Measurements from ENCODE around the gene RBM45.
"Not testable (repeated sequence)": the region's sequence is repeated elsewhere in the genome, so short reads cannot be mapped to it uniquely, and the experiment has no call there.

RBM45 gene, protein sequence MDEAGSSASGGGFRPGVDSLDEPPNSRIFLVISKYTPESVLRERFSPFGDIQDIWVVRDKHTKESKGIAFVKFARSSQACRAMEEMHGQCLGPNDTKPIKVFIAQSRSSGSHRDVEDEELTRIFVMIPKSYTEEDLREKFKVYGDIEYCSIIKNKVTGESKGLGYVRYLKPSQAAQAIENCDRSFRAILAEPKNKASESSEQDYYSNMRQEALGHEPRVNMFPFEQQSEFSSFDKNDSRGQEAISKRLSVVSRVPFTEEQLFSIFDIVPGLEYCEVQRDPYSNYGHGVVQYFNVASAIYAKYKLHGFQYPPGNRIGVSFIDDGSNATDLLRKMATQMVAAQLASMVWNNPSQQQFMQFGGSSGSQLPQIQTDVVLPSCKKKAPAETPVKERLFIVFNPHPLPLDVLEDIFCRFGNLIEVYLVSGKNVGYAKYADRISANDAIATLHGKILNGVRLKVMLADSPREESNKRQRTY

DNA sequence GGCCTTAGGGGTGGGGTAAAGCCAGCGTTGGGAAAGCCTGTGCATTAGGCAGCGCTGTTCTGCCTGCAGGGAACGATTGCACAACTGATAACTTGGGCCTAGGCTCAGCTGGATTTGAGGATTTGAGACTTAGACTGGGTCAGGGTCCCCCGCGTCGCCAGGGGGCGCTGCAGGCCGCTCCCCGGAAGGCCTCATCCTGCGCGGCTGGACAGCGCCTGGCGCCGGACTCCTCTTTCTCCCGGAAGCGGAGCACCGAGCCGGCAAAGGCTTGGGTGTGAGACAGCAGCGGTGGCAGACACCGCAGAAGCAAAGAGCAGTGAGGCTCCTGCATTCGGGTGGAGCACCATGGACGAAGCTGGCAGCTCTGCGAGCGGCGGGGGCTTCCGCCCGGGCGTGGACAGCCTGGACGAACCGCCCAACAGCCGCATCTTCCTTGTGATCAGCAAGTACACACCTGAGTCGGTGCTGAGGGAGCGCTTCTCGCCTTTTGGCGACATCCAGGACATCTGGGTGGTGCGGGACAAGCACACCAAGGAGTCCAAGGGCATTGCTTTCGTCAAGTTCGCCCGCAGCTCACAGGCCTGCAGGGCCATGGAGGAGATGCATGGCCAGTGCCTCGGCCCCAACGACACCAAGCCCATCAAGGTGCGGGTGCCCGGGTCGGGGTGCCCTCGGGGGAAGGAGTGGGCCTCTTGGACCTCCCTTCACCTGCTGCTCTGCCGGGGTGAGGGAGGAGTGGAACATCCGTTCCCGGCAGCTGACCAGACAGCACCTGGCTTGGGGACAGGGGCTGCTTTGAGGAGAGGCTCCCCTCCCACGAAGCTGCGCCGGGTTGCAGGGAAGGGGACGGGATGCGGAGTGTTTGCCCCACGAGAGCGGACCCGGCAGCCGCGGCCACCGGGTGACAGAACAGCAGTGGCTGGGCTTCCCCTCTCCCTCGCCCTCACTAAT, at the start of gene RBM45:
TSS of gene RBM45 (plus strand) at position 236 of the 951 bp plus-strand sequence. CDS start at position 346, 110 bp downstream.
- DNase-seq = peak; percentile 89

DNA sequence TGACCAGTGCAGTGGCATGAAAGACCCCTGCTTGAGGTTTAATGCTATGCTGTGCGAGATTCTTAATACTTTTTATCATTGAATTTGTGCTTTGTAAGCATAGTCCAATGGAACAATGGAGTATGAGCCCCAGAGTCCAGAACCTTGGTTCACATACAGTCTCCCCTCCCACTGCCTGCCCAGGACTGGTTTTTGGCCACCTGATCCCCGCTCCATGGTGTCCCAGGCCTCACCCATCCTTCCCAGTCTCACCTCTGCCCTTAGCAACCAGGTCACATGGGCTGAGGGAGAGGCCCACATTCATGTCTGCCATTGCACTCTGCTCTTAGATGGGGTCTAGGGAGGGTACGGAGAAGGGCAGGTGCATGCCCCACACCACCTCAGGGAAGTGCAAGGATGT, 45.9 kb upstream of the RBM45 start:
- DNase-seq = no peak

DNA sequence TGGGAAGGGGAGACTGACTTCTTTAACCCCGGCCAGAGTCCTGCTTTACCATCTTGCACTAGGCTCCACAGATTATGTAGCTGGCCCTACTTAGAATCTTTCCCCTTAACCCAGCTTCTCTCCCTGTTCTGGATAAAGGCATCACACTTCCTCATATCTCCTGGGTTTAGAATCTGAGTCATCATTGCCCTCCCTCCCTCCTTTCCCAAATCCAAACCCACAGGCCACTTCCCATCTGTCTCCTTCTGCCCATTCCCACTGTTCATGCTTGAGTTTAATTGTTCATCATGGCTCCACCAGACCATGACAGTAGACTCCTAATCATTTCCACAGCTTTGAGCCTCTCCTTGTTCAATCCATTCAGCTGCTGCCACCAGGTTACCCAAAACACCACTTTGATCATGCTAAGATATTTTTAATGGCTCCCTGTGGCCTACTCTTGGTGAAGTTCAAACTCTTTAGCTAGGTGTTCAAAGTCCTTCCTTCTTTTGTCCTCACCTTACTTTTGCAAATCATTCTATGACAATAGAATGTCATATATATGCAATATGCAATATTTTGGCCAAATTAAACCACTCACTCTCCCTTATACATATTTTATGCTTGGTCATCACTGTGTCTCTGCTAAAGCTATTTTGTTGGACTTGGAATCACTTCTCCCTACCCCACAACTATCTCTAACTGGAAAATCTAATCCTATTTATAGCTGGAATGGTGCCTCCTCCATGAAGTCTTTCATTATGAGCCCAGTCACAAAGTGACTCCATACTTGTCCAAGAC, 45.2 kb upstream of the RBM45 start:
- DNase-seq = peak; percentile 17

DNA sequence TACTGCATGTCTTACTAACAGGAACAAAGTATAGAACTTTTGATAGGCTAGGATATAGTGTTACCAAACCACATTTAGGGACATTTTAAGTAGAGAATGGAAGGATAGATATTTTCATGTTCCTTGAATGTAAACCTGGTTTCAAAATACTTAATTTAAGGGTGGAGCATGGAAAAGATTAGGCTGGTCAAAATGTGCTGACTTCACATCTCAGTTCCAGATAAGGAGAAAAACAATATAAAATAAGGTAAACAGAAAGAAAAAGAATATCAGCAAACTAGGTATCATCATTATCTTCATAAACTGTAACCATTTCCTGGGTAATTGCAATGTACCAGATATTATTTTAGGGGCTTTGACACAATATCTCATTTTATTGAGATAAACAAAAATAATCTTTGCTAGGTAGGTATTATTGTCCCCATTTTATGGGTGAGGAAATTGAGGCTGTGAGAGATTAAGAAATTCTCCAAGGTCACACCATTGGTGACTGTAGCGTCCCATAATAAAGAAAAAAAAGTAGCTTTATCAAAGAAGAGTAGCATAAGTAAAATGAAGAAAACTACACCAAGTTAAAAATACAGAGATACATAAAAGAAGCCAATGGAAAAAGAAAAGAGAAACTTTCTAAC, 43.3 kb upstream of the RBM45 start:
- no peak for DNase-seq

DNA sequence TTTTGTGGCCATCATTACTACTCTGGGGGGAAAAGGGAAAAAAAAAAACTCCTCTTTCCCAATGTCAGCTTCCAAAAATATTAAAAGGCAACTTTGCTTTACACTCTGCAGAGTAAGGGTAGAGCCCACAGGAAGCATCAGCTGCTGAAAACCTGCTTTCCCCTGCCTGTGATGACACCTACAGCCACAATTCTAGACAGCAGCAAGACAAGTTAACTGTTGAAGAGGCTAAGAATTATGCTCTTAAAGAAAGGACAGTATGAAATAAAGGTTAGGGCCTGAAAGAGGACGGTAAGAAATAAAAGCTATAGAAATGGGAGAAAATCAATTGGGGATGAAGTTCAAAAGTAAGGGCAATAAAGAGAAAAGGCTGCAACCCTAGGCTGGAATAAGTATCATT, 42.7 kb upstream of the RBM45 start:
- DNase-seq = peak; percentile 11

DNA sequence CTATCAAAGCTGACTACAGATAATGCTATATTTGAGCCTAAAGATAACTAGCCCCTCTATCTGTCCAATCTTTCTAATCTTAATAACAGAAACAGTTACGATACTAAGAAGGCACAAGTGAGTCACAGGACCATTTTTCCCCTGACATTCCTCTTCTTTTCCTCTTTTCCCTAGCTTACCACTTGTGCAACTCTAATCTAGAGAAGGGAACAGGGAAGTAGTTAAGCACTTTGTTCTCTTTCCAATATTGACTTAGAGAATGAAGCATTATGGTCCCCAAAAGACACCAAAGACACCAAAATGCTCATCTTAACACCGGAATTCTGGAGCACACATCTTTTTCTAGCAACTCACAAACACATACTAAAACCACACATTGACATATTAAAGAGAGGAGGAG, 41.4 kb upstream of the RBM45 start:
- no peak for DNase-seq

DNA sequence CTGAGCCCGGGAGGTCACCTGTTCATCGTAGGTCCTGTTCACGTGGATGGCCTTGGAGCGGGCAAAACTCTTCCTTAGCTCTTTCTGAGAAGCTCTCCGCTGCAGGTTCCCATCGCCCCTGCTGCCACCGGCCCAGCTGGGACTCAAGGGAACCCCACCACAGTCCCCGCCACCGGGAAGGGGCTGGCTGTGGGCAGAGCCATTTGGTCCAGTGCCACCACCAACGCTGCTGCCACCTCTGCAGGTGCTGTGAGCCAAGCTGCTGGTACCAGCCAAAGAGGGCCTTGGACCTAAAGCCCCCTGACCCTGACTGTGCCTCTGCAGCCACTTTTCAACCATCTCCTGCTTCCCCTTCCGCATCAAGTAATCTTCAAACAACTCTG, 40.2 kb upstream of the RBM45 start:
- no peak for DNase-seq

DNA sequence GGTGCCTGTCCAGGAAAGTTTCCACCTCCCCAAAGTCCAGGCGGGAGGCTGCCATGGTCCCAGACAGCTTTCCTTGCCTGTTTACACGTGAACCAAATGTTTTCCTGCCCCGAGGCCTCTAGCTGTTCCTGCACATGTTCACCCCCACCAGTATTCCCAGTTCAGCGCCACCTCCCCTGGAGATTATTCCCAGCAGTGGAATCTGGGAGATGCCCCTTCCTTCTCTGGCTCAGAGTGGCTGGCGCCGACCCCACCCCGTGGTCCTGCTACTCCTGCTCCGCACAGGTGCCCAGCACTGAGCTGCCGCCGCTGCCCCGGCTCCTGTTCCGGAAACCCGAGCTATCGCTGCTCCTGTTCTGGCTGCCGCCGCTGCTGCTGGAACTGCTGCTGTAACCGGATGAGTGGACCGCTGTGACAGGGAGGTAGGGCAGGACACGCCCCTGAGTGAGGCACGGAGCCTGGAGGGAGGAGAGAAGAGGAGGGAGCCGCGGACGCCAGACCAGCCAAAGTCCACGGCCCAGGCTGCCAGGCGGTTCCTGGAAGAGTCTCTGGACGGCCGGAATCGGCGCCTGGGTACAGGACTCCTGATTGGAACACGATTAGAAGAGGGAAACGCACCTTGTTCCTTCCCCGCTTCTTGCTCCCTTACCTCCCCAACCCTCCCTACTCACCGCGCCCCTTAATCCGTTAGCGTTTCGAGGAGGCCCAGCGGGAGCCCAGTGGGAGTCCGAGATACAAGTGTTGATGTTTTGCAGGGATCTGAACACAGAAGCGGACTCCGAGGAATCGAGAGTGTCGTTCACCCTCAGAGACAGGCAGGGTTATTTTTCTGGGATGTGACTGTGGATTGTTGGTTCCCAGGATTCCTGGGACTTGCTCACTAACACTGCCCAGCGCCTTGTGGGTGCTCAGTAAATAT, 39.6 kb upstream of the RBM45 start, which contains the start of gene PDE11A:
TSS of gene PDE11A (minus strand) at position 395 of the 919 bp plus-strand sequence. CDS start at position 55, 340 bp downstream.
- DNase-seq = peak; percentile 72

DNA sequence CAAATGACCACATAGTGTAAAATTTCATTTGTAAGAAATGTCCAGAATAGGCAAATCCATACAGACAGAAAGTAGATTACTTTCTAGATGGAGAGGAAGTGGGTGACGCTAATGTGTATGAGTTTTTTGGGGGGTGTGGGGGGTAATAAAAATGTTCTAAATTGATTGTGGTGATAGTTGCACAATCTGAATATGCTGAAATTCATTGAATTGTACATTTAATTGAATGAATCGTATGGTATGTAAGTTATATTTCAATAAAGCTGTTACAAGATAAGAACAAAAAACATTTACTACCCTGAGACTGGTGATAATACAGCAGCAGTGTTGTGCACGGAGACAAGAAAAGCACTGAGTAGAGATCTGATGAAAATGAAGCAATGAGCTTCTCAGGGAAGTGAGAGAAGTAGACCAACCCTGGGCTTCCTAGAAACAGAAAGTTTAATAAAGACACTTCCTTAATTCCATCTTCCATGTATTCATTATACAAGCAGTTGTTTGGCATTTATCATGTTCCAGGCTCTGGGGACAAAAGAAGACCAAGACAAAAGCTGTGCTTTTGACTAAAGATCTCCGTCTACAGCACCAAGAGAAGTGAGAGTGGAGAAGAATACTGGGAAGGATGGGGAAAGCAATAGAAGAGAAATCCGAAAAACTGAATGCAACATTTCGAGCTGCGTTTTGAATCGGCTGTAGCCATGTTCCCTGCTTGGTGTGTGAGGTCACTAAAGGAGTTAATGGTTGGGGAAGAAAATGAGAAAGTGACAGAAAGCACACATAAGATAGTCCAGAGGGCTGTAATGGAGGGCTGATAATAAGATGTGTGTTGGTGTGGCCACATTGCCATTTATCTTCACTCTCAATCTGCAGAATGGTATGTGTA, 37.9 kb upstream of the RBM45 start:
- DNase-seq = peak; percentile 23

DNA sequence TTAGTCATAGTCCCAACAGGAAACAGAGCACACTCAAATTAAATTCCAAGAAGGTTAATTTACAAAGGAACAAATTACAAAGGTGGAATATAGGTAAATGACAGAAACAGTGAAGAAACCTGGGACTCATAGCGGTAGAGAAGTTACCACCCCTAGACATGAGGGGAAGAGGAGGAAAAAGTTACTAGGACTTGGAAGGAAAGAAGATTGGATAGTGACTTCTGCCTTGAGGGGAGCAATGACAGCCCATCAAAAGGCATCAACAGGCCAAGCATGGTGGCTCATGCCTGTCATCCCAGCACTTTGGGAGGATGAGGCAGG, 37.3 kb upstream of the RBM45 start:
- no peak for DNase-seq

DNA sequence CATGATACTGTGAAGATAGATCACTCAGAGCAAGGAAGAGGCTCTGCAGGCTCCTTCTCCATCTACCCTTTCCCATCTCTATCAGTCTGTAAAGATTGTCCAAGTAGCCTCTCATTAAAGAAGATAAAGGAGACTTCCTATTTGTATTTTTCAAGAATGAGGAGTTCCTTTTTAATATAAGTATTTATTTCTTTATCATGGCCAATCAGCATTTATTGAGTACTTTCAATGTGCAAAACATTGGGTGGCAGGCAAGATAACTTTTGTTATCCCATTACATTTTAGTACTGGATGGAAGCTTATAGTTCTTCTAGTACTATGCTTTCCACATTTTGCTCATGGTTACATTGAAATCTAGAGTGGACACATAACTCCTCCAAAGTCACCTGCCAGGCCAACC, 36.1 kb upstream of the RBM45 start:
- DNase-seq = no peak

DNA sequence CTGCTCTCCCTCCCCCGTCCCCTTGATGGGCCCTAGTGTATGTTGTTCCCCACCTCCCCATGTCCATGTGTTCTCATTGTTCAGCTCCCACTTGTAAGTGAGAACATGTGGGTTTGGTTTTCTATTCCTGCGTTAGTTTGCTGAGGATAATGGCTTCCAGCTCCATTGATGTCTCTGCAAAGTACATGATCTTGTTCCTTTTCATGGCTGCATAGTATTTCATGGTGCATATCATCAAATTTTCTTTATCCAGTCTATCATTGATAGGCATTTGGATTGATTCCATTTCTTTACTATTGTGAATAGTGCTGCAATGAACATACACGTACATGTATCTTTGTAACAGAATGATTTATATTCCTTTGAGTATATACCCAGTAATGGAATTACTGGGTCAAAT, 33.0 kb upstream of the RBM45 start:
- not testable (repeated sequence) for DNase-seq

DNA sequence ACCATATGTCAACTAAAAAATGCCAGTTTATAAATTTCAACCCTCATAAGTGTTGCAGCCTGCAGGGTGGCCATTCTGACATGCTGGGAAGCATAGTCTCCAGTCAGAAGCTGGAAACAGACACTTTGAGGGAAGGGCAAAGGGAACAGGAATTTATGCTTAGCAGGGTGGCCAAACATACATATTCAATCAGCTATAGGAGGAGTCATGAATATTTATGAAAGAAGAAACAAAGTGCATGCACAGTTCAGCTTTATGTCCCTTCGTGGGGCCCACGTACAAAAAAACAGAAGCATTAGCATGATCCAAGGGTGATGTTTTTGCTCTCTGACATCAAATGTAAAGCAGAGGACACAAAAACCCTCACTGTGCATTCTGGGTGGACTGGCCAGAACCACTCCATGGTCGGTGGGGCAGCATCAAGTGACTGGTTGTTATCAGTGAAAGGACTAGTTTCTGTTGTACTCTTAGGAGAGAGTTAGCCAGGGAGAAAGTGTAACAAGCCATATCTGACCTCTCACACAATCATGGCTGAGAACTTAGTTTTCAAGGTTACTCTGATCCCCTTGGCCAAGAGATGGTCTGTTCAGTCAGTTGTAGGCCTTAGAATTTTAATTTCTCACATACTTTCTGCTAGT, 29.7 kb upstream of the RBM45 start:
- DNase-seq = no peak

DNA sequence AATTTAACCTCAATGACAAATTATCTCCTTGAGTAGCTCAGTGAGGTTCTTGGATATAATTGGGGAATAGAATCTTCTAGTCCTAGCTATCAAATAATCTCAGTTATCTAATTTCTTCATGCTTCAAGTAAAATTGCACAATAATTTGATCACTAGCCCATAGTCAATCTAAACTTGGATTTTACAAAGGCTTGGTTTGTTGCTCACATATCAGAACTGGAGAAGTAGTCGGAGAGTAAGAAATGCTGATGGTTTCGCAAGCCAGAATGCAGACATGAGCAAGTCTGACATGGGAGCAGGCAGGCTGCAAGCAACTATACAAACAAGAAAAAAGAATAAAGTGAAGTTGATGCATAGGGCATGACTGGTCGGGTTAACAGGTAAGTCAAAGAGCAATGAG, 28.0 kb upstream of the RBM45 start:
- no peak for DNase-seq

DNA sequence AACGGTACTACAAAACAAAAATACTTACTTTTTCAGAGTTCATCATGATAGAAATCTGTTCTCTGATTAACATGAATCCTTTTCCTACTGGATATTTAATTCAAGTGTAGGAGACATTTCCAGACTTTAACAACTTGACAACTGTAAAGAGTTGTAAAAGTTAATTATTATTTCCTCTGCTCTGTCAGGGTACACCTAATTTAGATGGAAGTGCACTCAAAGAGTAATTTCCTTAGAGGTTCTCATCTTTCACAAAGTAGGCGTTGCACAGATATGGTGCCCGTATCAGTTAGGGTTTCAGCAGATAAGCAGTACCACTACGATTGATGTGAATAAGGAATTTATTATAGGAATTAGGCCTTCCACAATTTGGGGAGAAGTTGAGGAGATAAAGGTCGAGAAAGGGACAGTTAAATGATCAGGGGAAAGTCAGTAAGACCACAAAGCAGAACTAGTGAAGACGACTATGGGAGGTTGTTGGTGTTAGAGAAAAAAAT, 23.4 kb upstream of the RBM45 start:
- DNase-seq = no peak

DNA sequence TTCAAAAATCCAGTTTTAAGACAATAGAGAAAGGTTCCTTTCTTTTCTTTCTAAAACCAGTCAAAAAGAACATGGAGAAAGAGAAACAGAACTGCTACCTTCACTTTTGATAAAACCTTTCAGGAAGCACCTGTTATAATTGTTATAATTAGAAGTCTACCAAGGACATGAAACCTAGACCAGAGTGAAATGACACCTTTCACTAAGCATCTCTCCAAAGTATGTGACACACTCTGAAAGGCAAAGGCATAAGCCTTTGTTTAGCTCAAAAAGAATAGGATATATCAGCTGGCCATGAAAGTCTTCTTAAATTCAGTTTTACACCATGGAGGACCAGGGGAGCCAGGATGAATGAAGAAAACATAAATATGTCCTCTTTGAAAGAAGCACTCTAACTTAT, 18.8 kb upstream of the RBM45 start:
- DNase-seq = no peak

DNA sequence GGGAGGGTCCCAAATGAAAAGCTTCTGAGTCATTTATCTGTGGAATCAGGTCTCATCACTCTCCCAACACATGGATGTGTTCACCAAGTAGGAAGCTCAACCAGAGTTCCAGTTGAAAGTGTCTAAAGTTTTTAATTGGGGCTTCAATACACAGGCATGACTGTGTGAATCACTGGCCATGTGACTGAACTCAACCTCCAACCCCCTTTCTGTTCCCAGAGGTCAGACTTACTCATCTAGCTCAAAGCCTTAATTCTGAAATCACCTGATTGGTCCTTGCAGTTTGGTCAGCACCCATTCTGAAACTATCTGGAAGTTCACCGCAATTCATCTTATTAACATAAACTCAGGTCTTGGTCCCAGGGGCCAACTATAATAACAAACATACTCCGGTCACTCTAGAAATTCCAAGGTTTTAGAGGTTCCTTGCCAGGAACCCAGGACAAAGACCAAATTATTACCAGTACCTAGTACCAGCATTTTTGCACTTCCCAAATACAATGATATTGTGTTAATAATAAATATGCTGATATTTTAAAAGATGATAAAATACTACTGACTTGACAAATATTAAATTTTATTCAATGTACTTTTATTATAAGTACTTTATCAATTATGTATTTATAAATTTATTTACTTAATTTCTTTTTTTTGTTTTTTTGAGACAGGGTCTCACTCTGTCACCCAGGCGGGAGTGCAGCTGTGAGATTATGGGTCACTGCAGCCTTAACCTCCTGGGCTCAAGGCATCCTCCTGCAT, 10.7 kb upstream of the RBM45 start:
- DNase-seq = no peak

DNA sequence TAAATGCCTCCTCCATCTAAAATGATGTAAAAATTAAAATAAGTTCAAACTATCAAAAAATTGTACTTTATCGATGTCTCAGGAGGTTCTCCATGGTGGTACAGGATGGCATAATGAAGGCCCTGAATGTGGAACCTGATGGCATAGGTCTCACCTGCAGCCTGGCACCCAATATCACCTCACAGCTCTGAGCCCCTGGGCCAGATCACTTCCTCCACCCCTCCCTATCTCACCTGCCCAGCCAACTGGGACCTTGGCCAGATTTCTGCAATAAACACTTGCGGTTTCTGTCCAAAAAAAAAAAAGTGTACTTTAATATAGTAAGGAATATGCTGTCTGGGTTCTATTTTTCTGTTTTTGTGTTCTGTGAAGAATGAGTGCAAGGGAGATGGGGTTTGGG, 6.7 kb upstream of the RBM45 start:
- no peak for DNase-seq

DNA sequence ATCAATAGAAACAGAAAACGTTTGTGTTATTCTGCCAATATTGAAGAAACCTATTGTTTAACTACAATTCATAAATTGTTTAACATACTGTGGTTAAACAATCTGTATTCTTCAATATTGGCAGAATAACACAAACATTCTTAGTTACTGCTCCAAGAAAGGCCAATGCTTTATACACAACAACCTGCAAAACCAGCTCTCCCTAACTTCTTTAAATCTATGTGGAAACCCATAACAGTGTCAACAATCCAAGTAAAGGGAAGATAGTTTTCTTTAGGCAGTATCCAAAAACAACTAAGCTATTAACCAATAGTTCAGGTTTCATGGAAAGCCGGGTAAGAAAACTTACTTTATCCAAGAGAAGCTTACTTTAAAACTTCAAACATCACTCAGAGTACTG, 6.2 kb upstream of the RBM45 start:
- no peak for DNase-seq

Measured in fibroblast of upper back skin (primary cell).